ENCODE results near the gene KIRREL1.
"Not testable (repeated sequence)": the region's sequence is repeated elsewhere in the genome, so short reads cannot be mapped to it uniquely, and the experiment has no call there.

KIRREL1 gene

GRCh38 chr1:158112994-158113758 lies 119.7 kb downstream of the KIRREL1 start:
- peak; percentile 6 to 33 for DNase-seq

GRCh38 chr1:158113759-158114127 lies 120.3 kb downstream of the KIRREL1 start:
- DNase-seq: no peak

GRCh38 chr1:158115126-158115525 lies 121.7 kb downstream of the KIRREL1 start:
- DNase-seq: no peak

GRCh38 chr1:158116311-158117167 lies 123.1 kb downstream of the KIRREL1 start:
- DNase-seq: no peak

GRCh38 chr1:158117854-158118704 lies 124.6 kb downstream of the KIRREL1 start:
- peak; percentile 22 to 27 for DNase-seq

GRCh38 chr1:158118713-158119402 lies 125.4 kb downstream of the KIRREL1 start:
- no peak for DNase-seq

GRCh38 chr1:158119976-158120653 lies 126.7 kb downstream of the KIRREL1 start:
- no peak for DNase-seq

GRCh38 chr1:158121604-158122254 lies 128.3 kb downstream of the KIRREL1 start:
- DNase-seq: peak in 1 of 2 donors; percentile 15

- no peak for DNase-seq
These were observed 129.5 kb downstream of the KIRREL1 start for GRCh38 chr1:158122833-158123388.

GRCh38 chr1:158124034-158124433 lies 130.6 kb downstream of the KIRREL1 start:
- no peak for DNase-seq

GRCh38 chr1:158124999-158125398 lies 131.6 kb downstream of the KIRREL1 start:
- peak; percentile 53 to 67 for DNase-seq

GRCh38 chr1:158126425-158126824 lies 133.0 kb downstream of the KIRREL1 start:
- DNase-seq: no peak

- DNase-seq: not testable (repeated sequence)
These were observed 135.1 kb downstream of the KIRREL1 start for GRCh38 chr1:158128531-158128930.

GRCh38 chr1:158131217-158131616 lies 137.8 kb downstream of the KIRREL1 start:
- DNase-seq: no peak

GRCh38 chr1:158140764-158141192 lies 147.3 kb downstream of the KIRREL1 start:
- no peak for DNase-seq

- DNase-seq: no peak
These were observed 151.8 kb downstream of the KIRREL1 start for GRCh38 chr1:158145173-158145719.

GRCh38 chr1:158146165-158146564 lies 152.7 kb downstream of the KIRREL1 start:
- DNase-seq: no peak

- DNase-seq: no peak
These were observed 153.3 kb downstream of the KIRREL1 start for GRCh38 chr1:158146739-158147138.

GRCh38 chr1:158147401-158147800 lies 154.0 kb downstream of the KIRREL1 start:
- DNase-seq: no peak

GRCh38 chr1:158147869-158148268 lies 154.4 kb downstream of the KIRREL1 start:
- DNase-seq: no peak

GRCh38 chr1:158148468-158148867 lies 155.0 kb downstream of the KIRREL1 start:
- no peak for DNase-seq

Measured in activated CD4-positive, alpha-beta T cell treated with anti-CD3 and anti-CD28 coated beads for 4 hours (primary cell).